GM19372 (cell line): Measurements from ENCODE around the gene PARD3B.

Experiments used
- ATAC-seq: cut with Tn5 transposase; IDR thresholded peaks from one replicate; pipeline ENCODE4 v1.9.1; 2021; ENCODE audit warnings: mild to moderate bottlenecking, low read depth, moderate library complexity; ENCODE audit not compliant: unreplicated experiment

Gene PARD3B

DNA sequence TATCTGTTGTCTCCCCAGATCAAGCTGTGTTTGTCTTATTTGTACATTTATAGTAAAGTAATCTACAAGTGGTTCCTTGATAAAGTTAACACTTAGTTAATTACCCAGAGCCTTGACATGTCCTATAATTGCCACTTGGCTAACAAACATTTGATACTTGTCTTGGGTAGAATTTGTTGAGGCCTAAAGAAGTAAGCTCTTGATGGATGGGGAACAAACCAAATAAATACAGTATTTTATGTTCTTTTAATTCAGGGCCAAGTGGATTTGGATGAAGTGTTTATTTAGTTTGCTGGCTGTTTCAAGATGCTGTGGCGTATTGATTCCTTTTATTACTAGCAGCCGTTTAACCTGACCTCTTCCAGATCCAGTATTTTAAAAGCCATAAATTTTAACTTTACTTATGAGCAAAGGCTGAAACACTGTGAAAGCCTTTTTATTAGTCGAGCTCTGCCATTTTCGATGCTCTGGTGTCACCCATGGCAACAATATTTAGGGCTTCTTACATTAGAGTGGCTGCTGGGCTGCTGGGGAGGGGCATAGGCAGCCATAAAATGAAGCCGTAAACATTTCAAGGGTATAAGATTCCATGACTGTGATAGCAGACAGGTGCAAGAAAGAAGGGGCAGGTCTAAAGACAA, 735.4 kb downstream of the PARD3B start:
- ATAC-seq, result no peak

DNA sequence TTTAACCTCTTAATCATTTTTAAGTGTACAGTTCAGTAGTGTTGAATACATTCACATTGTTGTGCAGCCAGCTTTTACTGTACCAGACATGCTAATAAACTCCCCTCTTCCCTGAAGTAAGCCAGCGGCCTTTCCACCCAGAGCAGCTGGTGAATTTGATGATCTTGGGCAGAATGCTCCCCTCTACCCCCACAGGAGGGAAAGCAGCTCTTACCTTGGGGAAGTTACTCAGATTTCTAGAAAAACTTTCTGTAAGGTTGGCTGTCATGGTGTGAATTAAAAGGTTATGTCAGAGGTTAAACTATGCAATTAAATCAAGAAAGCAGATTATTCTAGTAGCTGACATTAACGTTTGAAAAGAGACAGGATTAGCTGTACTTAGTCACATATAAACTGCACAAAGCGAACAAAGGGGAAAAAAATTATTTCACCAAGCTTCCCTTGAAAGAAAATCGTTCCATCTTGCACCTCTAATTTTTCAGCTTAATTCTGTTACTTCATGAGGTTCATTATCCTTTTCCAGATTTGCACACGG, 738.5 kb downstream of the PARD3B start:
- no peak for ATAC-seq

DNA sequence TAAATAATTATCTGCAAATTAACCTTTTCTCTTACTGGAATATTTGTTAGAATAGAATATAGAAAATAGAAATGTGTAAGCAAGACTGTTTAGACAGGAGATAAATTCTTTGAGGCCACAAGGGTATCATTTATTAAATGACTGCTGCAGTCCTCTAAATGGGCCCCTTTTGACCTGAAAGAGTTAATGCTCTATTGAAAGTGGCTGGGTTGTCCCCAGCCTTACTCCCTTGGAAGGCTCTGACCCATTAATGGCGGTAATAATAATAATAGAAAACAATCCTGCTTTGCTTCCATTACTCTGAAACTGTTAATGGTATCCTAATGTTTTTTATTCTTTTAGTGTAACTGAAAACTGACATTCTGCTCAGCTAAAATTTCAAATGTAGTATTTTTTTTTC, 739.1 kb downstream of the PARD3B start:
- ATAC-seq, result no peak

DNA sequence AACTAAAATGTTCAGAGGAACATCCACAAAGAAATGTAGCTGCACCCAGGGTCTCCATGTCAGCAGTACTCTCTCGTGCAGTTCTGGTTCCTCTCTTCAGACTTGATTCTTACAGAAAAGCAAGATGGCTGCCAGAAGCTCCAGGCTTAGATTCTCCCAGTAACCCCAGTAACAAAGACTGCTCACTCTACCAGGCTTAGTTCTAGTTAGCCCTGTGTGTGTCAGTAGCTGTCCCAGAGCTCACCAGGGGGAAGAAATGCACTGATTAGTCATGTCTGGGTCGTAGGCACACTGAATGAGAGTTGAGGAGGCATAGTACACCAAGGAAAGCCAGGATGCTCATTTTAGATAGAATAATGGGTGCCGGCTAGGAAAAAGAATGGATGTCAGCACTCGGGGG, 742.0 kb downstream of the PARD3B start:
- no peak for ATAC-seq

DNA sequence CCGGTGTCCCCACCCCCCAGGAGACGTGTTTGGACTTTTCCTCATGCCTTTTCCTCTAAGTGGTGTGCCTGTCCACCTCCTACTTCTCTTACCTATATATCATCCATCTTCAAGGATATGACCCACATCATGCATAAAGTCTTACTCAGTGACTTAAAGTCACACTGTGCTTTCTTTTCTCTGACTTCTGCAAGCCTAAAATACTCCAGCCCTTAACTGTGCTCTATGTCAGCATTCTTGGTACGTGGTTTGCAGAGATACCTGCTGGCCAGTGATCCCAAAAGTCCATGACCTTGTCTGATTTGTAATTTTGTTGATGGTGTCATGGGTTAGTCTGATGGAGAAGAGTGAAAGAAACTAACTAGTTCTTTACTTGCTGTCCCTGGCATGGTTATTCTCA, 743.4 kb downstream of the PARD3B start:
- ATAC-seq, result no peak

DNA sequence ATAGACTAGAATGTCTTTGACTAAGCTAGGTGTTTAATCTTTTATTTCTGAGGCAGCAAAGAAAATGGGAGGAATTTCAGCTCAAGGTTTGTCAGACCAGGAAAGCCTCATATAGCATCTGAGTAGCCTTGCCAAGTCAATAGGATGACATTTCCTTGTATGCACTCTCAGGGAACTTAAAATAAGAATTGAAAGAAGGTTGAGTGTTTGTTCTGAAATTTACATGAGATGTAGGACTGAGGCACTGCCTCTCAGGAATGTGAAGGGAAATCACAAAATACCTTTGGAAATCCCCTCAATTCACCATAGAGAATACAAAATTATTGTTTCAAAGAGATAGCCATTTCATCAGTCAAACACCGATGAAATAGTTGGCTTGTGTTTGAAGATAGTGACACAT, 745.0 kb downstream of the PARD3B start:
- ATAC-seq, result no peak

DNA sequence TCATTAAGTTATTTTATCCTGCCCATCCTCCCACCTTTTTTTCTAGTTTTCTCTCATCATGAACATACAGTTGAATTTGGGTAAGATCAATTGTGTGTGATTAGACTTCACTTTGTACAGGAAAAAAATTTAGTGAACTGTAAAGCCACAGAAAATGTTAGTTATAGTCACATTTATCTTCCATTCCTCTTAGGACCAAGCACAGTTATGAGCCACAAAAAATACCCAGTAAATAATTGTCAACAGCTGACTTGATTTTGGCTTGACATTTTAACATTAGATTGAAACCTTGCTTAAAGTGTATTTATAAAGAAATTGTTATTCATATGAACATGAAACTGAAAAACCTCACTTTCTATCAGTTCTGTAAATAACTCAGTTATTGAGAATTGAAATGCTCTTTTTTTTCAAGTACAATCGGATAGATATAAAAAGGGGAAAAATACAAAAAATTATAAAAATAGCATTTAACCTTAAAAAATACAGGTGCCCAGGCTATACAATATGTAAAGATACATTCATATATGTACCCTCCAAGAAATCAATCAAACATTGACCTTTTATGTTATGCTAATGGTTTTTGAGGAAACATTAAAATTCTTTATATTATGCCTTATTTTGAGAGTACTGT, 747.5 kb downstream of the PARD3B start:
- no peak for ATAC-seq

DNA sequence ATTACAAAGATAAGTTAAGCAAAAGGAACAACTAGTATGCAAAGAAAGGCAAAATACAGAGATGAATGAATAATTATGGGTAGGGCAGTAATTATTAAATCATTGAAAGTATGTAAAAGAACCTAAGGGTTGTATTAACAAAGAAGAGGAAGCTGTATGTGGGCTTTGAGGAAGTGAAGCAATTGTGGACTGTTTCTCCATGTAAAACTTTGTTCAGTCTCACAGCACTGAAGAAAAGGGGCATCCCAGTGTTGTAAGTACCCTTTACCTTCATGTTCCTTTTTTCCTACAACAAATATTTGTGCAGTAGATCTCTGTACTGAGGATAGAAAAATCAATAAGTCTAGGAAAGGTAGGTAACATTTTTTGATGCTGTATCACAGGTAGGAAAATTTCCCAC, 748.3 kb downstream of the PARD3B start:
- no peak for ATAC-seq

DNA sequence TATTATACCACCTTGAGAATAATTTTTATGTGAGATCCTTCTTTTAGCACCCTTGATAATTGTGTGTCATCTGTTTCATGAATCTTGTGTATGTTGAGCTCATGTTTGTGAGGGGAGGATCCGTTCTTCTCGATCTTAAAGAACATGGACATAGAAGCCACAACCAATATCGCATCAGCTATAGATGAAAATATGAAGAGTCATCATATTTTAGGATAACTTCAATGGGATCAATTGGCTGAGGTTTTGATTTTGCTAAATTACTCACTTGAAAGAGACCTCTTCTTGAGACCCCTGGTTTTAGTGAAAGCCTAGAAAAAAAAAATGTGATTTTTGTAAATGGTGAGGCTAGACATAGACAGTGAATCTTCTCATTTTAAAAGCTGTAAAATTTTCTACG, 751.7 kb downstream of the PARD3B start:
- ATAC-seq, result no peak

DNA sequence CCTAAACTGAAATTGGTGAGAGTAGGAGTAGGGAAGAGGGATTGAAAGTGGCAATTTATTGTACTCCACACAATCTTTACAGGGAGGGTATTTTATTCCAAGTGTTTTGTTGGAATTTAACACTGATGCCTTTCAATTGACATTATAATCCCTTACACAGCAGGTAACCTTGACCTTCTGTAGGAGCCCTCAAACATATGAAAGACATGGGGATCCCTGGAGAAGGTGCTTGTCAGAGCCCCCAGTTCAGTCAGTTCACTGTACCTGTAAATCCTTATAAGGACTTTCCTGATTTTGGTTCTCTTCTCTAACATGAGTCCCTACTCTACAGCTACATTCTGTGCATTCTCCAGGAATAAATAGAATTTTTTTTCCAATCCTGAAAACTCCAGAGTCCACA, 752.1 kb downstream of the PARD3B start:
- ATAC-seq, result no peak

DNA sequence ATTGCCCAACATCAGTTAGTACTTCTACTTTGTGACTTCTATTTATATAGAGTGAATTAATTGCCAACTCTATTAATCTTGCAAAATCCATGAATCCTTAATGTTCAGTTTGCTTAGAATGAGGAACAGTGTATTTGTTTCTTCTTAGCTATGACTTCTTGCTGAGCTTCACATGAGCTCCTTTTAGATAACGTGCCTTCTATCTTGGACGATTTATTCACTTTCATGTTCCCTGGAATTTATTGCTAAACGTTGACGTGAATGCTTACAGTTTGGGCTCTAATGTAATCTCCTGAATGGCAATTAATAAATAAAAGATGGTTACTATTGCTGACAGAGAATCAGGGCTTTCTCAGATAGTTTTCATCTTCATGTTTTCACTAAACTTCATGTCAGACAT, 752.6 kb downstream of the PARD3B start:
- ATAC-seq, result no peak

DNA sequence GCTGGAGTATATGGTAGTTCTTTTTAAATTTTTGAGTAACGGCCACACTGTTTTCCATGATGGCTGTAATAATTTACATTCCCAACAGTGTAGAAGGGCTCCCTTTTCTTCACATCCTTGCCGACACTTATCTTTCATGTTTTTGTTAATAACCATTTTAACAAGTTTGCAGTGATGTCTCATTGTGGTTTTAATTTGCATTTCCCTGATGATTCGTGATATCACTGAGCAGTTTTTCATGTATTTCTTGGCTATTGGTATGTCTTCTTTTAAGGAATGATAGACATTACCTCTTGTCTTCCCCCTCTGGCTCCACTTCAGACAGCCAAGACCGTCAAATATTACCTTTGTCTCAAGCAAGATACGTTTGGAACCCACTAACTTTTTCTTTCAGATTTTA, 765.9 kb downstream of the PARD3B start:
- ATAC-seq, result no peak

DNA sequence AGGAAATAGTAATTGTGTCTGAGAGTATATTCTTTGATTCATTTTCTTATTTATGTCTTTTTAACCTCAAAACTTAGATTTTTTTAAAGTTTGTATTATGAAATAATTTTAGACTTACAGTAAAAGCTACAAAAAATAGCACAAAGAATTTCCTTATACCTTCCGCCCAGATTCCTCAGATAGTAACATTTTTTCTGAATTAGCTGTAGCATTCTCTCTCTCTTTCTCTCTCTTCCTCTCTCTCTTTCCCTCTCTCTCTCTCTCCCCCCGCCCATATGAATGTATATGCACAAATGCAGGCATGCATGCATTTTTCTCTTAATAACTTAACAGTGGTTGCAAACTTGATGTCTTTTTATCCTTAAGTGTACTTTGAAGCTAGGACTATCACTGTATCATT, 776.0 kb downstream of the PARD3B start:
- no peak for ATAC-seq

DNA sequence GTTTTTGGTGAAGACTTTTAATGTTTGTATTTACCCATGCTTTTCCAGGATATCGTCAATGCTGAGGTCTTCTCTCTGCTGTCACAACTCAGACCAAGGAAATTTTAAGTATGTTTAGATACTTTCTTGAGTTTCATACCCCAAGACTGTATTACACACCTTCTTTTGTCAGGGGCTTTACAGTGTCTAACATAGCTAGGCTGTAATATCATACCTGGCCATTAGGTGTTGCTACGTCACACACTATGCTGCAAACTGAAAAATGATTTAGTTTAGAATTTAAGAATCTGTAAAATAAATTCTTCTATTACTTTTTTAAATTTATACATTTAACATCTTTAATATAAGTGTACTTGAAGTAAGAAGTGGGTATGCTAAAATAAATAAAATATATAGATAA, 778.7 kb downstream of the PARD3B start:
- ATAC-seq, result no peak

DNA sequence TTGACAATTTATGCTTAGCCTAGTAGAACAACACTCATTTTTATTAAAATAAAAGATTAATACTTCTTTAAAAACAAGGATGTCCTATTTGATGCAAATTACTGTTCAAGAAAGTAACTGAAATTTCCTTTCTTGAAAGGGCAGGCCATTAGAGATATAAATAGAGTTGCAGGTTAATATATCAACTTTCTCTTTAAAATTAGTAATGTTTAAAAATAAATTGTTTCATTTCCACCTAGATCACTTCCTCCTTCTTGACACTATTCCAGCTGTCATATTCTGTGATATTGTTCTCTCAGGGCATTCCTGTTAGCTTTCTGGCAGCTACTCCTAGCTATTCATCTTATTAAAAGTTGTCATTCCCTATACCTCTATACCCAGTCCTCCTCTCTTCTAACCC, 779.1 kb downstream of the PARD3B start:
- no peak for ATAC-seq

DNA sequence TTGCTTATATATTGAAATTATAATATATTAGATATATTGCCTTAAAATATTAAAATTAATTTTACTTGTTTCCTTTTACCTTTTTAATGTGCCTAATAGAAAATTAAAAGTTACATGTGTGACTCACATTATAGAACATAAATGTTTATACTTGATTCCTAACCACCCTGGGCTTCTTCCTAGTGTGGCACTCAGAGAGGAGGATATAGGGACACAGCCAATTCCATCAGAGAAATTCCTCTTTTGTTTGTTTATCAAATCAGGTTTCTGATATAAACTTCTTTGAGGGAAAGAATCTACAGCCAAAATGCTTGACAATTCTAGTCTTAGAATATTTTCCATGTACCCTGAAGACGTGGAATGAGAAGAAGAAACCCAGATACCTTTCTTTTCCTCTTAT, 788.1 kb downstream of the PARD3B start:
- ATAC-seq, result no peak

DNA sequence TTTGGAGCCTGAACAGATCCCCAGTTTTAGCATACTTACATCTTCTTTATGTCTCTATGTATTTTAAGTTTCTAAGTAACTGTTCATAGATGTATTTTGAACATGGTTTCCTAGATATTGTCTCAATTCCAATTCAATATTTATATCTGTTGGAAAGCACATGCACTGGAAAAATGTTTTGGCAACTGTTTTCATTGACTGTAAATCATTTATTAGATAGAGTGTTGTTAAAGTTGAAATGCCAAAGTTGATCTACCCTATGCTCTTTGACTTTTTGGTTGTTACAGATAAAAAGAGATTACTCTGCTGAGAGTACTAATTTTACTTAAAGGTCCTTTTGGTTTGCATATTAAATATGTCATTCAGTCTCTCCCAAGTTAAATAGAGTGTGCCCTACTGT, 792.0 kb downstream of the PARD3B start:
- no peak for ATAC-seq

DNA sequence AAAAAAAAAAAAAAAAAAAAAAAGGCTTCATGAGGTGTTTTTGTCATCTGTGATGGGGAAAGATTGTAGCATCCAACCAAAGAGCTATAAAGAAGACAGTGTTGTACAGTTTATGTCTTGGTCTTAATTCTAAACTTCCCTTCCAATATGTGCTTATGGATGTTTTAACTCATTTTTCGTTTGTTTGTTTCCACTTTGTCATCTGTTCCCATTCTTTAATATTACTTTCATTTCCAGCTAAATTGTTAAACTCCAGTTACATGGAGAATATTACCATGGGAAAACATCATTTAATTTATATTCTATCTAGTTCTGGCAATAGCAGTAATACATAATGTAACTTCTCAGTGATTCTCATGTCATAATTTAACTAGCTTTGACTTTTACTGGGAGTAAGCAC, 792.9 kb downstream of the PARD3B start:
- no peak for ATAC-seq

DNA sequence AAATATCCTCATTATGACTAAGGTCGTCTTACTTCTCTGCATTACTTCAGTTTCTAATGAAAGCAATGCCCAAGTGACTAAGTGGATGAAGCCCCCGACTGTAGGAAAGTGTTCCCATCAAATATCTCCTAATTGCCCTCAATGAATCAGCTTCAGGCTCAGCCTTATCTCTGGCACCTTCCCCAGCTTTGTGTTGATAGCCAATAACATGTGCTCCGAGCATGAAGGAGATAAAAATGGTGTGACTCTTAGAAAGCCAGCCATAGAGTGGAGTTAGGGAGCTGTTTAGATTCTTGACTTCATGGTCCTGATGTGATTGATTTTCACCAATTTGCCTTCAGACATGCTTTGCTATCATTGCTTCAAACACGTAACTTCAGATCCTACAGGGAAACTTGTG, 797.8 kb downstream of the PARD3B start:
- ATAC-seq, result no peak

DNA sequence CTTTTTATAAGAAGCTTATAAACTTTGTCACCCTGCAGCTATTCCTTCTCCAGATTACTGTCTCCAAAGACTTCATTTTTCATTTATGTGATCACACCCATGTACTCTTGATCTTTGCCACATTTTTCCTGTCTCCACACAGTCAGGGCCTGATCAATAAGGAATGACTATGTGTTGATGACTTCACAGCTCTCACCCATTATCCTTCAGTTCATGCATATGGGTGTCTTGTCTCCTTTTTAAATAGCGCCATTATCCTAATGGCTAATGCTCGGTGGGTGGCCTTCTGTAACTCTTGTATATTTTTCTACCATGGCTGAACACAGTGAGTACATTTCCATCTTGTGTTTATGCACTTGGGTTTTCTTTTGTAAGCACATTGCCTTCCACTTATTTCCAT, 801.4 kb downstream of the PARD3B start:
- ATAC-seq, result no peak

DNA sequence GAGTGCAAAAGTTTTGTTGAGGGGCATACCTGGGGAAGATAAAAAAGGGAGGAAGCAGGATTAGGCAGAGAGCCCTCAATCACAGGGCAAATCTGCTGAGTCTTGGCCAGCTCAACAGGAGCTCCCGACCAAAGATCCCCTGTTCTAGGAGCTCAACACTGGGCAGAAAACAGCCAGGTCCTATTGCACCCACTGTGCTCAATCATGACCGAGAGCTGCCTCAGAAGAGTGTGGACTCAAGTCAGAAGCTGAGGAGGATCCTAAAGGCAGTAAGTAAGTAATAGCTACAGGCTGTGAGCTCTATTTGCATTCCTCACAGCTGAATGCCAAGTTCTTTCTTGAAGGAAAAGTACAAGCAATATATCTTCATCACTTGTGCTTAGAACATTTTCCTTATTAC, 802.6 kb downstream of the PARD3B start:
- ATAC-seq, result no peak

DNA sequence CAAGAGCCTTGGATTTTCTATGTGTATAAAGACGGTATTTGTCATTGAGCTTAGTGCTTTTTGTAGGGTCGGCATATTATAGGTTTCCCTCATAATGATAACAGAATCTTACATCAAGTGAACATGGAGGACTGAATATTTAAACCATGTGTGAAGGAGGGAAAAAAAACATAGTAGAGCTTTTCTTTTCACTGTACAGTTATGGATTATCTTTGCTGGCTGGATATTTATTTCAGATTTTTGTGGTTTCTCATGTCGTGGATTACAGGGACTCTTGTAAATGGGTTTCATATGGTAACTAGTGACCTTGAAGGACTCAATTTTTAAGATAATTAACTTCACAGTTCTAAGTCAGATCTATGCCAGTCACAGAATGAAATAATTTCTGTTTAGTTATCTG, 806.8 kb downstream of the PARD3B start:
- no peak for ATAC-seq
